ENCODE results near the gene ZNF518A. TPM values are rescaled to one million over a fixed set of nuclear protein-coding genes. Genes with fewer than 3 reads are reported as not detected.

ZNF518A gene
- total and polyA plus RNA-seq, 11 donors: 3.0 to 17.9 (median 10.8) TPM

DNA sequence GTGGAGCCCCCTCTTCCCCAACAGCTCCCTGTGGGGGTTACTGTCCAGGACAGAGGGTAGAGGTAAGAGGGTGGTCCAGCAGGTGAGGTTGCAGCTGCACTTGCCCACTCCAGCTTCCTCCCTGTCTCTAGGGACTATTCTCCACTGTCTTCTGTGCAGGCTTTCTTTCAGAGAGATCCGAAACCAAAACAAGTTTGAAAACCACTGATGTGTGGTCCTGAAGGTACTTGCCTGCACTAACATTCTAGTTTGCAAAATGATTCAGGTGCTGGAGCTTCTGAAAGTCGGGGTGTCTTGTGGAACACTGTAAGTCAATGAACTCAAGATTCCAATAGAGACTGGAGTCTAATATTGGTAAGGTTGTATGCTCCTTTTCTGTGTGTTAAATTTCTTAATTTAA lies 78.2 kb downstream of the ZNF518A start:
- TF ChIP-seq, protein P1, sequence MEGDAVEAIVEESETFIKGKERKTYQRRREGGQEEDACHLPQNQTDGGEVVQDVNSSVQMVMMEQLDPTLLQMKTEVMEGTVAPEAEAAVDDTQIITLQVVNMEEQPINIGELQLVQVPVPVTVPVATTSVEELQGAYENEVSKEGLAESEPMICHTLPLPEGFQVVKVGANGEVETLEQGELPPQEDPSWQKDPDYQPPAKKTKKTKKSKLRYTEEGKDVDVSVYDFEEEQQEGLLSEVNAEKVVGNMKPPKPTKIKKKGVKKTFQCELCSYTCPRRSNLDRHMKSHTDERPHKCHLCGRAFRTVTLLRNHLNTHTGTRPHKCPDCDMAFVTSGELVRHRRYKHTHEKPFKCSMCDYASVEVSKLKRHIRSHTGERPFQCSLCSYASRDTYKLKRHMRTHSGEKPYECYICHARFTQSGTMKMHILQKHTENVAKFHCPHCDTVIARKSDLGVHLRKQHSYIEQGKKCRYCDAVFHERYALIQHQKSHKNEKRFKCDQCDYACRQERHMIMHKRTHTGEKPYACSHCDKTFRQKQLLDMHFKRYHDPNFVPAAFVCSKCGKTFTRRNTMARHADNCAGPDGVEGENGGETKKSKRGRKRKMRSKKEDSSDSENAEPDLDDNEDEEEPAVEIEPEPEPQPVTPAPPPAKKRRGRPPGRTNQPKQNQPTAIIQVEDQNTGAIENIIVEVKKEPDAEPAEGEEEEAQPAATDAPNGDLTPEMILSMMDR (IDR thresholded peaks at IDR 0.05): no peak
- no peak for TF ChIP-seq POLR2A (IDR thresholded peaks at IDR 0.05)
- no peaks in the 10 kb centered on the region for H3K9me3 ChIP-seq
- ATAC-seq (no peak), DNase-seq (no peak)
- WGBS, 4 donors: 69 to 86% (median 83%) methylated on average over 2 of the region's 2 CpGs
- peaks cover 0 to 14% (median 0%) of the 10 kb centered on the region in 9 donors for H3K27me3 ChIP-seq
- intact Hi-C loops (cut with DNase I): no loop called here
- H3K36me3 ChIP-seq: peaks cover 0 to 14% (median 0%) of the 10 kb centered on the region in 9 donors
- no peaks in the 10 kb centered on the region for H3K4me1 ChIP-seq
- no peak overlapping the region for H3K27ac ChIP-seq
- H3K4me3 ChIP-seq: no peak overlapping the region

- TF ChIP-seq, protein P1 (IDR thresholded peaks at IDR 0.05): no peak
- no peak for TF ChIP-seq POLR2A (IDR thresholded peaks at IDR 0.05)
- DNase-seq: no peak
- Histone ChIP-seq H3K36me3 (peaks cover 0 to 14% (median 0%) of the 10 kb centered on the region in 9 donors), H3K27ac (no peak overlapping the region), H3K27me3 (peaks cover 0 to 14% (median 0%) of the 10 kb centered on the region in 9 donors), H3K4me3 (no peak overlapping the region), H3K9me3 (no peaks in the 10 kb centered on the region), H3K4me1 (no peaks in the 10 kb centered on the region)
- no peak for ATAC-seq
- intact Hi-C loops (cut with DNase I): no loop called here
- 70 to 84% (median 73%) methylated on average over 5 of the region's 5 CpGs for WGBS, 4 donors
These were observed 78.8 kb downstream of the ZNF518A start for GRCh38 chr10:96208946-96209345.

- TF ChIP-seq, protein P1 (IDR thresholded peaks at IDR 0.05): no peak
- TF ChIP-seq POLR2A (IDR thresholded peaks at IDR 0.05): no peak
- Histone ChIP-seq H3K36me3 (peaks cover 0 to 7% (median 0%) of the 10 kb centered on the region in 9 donors), H3K4me3 (no peak overlapping the region), H3K27me3 (peaks cover 0 to 19% (median 0%) of the 10 kb centered on the region in 9 donors), H3K4me1 (no peaks in the 10 kb centered on the region), H3K9me3 (no peaks in the 10 kb centered on the region), H3K27ac (no peak overlapping the region)
- ATAC-seq (no peak), DNase-seq (no peak)
- intact Hi-C loops (cut with DNase I): no loop called here
These were observed 81.7 kb downstream of the ZNF518A start for GRCh38 chr10:96211764-96212163.

DNA sequence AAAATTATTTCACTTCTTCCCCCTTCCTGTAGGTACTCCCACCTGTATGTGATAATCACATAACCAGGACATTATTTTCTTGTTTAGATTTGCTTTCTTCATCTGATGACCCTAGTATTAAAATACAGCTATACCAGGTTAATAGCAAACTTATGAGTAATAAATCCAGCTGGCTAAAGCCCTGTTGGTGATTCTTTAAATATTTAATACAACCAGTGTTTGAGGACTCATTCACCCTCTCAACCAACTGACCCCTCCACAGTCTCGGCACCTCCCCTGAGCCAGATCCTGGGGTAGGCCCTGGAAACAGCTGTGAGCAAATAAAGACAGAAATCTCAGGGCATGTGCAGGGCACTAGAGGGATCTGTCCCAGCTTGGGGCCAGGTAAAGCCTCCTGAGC lies 82.8 kb downstream of the ZNF518A start:
- TF ChIP-seq, protein P1 (IDR thresholded peaks at IDR 0.05): no peak
- no peak for TF ChIP-seq POLR2A (IDR thresholded peaks at IDR 0.05)
- Histone ChIP-seq H3K27ac (no peak overlapping the region), H3K36me3 (peaks cover 0 to 7% (median 0%) of the 10 kb centered on the region in 9 donors), H3K4me3 (no peak overlapping the region), H3K27me3 (peaks cover 0 to 19% (median 0%) of the 10 kb centered on the region in 9 donors), H3K4me1 (no peaks in the 10 kb centered on the region), H3K9me3 (no peaks in the 10 kb centered on the region)
- ATAC-seq: no peak
- WGBS, 4 donors: 89 to 95% (median 93%) methylated on average over 1 of the region's 1 CpG
- intact Hi-C loops (cut with DNase I): no loop called here
- DNase-seq: no peak

Other genes starting within 250 kb of the ZNF518A start
- gene CC2D2B, start 222.3 kb upstream of the ZNF518A start, total RNA-seq: 1 to 10 TPM in 2 of 9 donors, under 1 TPM in 7; 0.48 to 1.5 (median 0.69) TPM
- gene CC2D2B, start 222.3 kb upstream of the ZNF518A start, polyA plus RNA-seq: under 1 TPM; 0.15 to 0.42 TPM
- gene CCNJ, start 86.7 kb upstream of the ZNF518A start, total RNA-seq: 1 to 10 TPM; 2.2 to 4.0 (median 2.7) TPM
- gene CCNJ, start 86.7 kb upstream of the ZNF518A start, polyA plus RNA-seq: 1 to 10 TPM; 1.3 to 3.5 TPM
- 10 to 100 TPM in 1 of 9 donors, 1 to 10 TPM in 3, under 1 TPM in 4, not detected in 1; 0.25 to 11.1 (median 1.0) TPM for gene BLNK, start 141.3 kb downstream of the ZNF518A start, total RNA-seq
- gene BLNK, start 141.3 kb downstream of the ZNF518A start, polyA plus RNA-seq: under 1 TPM; 0.33 to 0.80 TPM
- gene DNTT, start 174.1 kb downstream of the ZNF518A start, total RNA-seq: not detected
- not detected for gene DNTT, start 174.1 kb downstream of the ZNF518A start, polyA plus RNA-seq
- gene OPALIN, start 228.7 kb downstream of the ZNF518A start, total RNA-seq: under 1 TPM in 1 of 9 donors, not detected in 8; 0.16 TPM
- not detected for gene OPALIN, start 228.7 kb downstream of the ZNF518A start, polyA plus RNA-seq